GM10847 (cell line): ENCODE data around the gene PHYHIPL.

Experiments used
- POLR2A ChIP-seq: IDR thresholded peaks from 2 replicates; pipeline ENCODE4 v1.6.1; 2011; ENCODE audit not compliant: insufficient read length; ENCODE audit errors: extremely low read depth

PHYHIPL gene

DNA sequence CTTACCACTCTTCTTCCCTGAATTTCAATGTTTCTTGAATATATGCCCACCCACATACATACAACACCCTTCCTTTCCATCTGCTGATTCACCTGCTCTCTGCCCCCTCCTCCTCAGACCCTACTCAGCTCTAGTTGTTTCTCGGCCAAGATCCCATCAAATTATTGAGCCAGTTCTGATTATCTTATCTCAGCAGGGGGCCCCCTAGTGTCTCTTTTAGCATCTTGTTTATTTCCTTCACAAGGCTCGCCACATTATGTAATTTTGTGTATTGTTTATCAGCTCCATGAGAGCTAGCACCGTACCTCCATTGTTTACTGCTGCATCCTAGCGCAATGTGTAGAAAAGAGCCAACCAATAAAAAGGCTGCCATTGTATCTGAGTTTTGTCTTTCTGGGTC is 114.0 kb downstream of the PHYHIPL start:
- TF ChIP-seq POLR2A, result no peak
